Endometrial microvascular endothelial cells (primary cell): ENCODE results near the gene CYREN. TPM values are rescaled to one million over a fixed set of nuclear protein-coding genes. Genes with fewer than 3 reads are reported as not detected.

ENCODE experiments used
- in situ Hi-C: cut with HindIII; loops from 2 replicates; pipeline ENCODE4 v1.10.0; 2017; ENCODE audit warnings: low sequenced_read_pairs, low pct_unique_long_range_greater_than_20kb; ENCODE audit errors: inconsistent ontology term
- total RNA-seq: library from RNA; depleted of rRNA; stranded (reverse); fragments of >200 nt; gene quantifications from one replicate; pipeline ENCODE4 v1.2.3, GENCODE V29; 2015; ENCODE audit errors: inconsistent ontology term

The CYREN gene
- total RNA-seq, 1 donor from 2014 or later, result 22.7 TPM

DNA sequence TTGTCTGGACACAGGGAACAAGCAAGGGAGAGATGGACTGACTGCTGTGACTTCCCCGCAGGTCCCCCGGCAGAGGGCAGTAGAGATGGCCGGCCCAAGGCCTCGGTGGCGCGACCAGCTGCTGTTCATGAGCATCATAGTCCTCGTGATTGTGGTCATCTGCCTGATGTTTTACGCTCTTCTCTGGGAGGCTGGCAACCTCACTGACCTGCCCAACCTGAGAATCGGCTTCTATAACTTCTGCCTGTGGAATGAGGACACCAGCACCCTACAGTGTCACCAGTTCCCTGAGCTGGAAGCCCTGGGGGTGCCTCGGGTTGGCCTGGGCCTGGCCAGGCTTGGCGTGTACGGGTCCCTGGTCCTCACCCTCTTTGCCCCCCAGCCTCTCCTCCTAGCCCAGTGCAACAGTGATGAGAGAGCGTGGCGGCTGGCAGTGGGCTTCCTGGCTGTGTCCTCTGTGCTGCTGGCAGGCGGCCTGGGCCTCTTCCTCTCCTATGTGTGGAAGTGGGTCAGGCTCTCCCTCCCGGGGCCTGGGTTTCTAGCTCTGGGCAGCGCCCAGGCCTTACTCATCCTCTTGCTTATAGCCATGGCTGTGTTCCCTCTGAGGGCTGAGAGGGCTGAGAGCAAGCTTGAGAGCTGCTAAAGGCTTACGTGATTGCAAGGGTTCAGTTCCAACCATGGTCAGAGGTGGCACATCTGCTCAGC, 6.0 kb downstream of the CYREN start:
- in situ Hi-C loops, result loop anchor here (25.0 kb wide), 1 partner anchor 177 kb away; the partner anchor contains the start of gene AGBL3

- in situ Hi-C loops, result loop anchor here (25.0 kb wide), 1 partner anchor 175 kb away; the partner anchor contains the start of gene AGBL3
Measured at GRCh38 chr7:135162382-135163001, 8.0 kb downstream of the CYREN start.

GRCh38 chr7:135161669-135162068, 8.8 kb downstream of the CYREN start:
- in situ Hi-C loops, result loop anchor here (25.0 kb wide), 1 partner anchor 174 kb away; the partner anchor contains the start of gene AGBL3

DNA sequence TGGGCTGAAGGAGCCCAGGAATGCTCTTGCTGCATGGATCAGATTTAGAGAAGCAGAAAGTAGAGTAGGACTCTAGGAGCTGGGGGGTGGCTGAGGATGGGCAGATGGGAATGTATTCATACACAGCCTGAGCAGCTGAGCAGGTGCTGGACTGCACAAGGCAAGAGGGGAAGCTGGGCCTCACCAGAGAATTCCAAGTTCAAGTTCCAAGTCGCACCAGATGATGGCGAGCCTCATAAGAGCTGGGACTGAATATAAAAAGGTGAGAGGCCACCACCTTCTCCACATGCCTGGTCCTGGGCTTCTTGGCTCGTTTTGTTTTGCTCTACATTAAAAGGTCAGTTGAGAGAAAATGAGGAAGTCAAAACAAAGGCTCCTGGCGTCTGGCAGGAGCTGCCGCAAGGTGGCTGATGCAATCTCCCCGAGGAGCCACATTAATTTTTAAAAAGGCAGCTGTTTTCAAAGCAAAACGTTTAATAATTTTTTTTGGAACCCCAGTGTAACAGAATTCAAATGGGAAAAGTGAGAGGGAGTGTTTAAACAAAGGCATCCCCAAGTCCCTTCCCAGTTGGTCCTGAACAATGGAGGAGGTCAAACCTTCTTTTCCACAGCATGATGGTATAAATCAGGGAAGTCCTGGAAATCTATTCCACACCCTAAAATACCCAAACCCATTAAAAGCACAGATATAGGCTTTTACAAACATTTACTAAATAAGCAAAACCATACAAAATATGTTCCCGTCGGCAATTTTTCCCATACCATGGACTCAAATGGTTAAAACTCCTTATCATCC, 9.5 kb downstream of the CYREN start:
- in situ Hi-C loops, result loop anchor here (25.0 kb wide), 1 partner anchor 174 kb away; the partner anchor contains the start of gene AGBL3

- in situ Hi-C loops, result loop anchor here (25.0 kb wide), 1 partner anchor 173 kb away; the partner anchor contains the start of gene AGBL3
Measured at GRCh38 chr7:135160098-135160857, 10.2 kb downstream of the CYREN start.

GRCh38 chr7:135159359-135160085, 11.0 kb downstream of the CYREN start:
- in situ Hi-C loops, result loop anchor here (25.0 kb wide), 1 partner anchor 172 kb away; the partner anchor contains the start of gene AGBL3

DNA sequence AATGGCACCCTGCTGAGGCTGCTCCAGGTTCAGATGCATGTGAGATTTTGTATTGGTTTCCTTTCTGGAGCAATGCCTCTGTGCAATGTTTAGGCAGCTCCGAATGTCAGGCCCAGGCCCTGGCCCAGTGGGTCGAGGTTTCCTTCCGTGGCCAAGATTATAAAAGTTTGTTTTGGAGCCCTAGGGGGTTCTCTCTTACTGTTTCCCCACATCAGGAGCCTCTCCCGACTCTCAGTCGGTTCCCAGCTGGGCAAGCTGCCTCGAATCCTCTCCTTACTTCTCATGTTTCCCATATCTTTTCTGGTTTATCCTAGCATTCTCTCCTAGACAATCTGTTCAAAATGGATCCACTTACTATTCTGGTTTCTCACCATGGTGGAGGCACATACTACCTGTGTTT, 11.6 kb downstream of the CYREN start:
- in situ Hi-C loops, result loop anchor here (25.0 kb wide), 1 partner anchor 172 kb away; the partner anchor contains the start of gene AGBL3

DNA sequence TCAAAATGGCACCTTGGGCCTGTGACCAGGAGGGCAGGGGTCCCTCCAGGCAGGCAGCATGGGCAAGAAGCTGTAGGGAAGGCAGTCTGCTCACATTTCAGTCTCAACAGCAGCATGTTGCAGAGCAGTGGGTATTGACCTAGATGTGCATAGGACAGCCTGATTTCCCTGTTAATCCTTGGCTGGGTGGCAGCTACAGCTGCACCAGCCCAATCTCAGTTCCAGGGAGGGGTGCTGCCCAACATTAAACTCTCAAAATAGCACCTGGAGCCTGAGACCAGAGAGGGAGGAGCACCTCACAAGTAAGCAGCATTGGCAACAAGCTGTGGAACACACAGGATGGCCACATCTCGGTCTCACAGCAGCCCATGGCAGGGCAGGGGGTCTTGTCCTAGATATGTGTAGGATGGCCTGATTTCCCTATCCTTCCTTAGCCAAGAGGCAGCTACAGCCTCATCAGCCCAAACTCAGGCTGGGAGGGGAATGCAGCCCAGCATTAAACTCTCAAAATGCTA, 12.3 kb downstream of the CYREN start:
- in situ Hi-C loops, result loop anchor here (25.0 kb wide), 1 partner anchor 171 kb away; the partner anchor contains the start of gene AGBL3

DNA sequence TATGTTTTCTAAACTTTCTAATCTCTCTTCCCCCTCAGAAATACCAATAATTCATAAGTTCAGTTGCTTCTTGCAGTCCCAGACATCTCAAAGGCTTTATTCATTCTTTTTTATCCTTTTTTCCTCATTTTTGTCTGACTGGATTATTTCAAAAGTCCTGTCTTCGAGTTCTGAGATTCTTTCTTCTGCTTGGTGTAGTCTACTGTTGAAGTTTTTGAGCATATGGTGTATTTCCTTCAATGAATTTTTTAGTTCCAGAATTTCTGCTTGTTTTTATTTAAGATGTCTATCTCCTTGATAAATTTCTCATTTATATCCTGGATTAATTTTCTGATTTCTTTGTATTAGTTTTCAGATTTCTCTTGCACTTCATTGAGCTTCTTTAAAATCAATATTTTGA, 14.2 kb downstream of the CYREN start:
- in situ Hi-C loops, result loop anchor here (25.0 kb wide), 1 partner anchor 169 kb away; the partner anchor contains the start of gene AGBL3

GRCh38 chr7:135154734-135155133, 15.8 kb downstream of the CYREN start:
- in situ Hi-C loops, result loop anchor here (25.0 kb wide), 1 partner anchor 167 kb away; the partner anchor contains the start of gene AGBL3

DNA sequence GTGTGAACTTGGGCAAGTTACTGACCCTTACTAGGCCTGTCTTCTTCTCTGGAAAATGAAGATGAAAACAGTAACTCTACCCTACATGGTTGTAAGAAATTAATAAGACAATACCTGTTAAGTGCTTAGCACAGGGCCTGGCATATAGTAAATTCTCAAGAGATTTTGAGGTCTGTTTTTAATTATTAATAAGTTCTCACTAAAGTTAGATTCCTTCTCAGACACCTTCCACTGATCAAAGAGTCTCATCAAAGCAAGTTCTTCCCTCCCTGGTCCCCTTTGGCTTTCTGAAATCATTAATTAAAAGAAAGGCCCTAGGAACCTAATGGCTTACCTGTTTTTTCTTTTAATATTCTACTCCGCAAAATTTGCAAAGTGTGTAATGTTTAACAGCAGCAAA, 18.1 kb downstream of the CYREN start:
- in situ Hi-C loops, result loop anchor here (25.0 kb wide), 1 partner anchor 165 kb away; the partner anchor contains the start of gene AGBL3

- in situ Hi-C loops, result loop anchor here (25.0 kb wide), 1 partner anchor 164 kb away; the partner anchor contains the start of gene AGBL3
Measured at GRCh38 chr7:135151533-135151932, 19.0 kb downstream of the CYREN start.

GRCh38 chr7:135151132-135151531, 19.4 kb downstream of the CYREN start:
- in situ Hi-C loops, result loop anchor here (25.0 kb wide), 1 partner anchor 164 kb away; the partner anchor contains the start of gene AGBL3

DNA sequence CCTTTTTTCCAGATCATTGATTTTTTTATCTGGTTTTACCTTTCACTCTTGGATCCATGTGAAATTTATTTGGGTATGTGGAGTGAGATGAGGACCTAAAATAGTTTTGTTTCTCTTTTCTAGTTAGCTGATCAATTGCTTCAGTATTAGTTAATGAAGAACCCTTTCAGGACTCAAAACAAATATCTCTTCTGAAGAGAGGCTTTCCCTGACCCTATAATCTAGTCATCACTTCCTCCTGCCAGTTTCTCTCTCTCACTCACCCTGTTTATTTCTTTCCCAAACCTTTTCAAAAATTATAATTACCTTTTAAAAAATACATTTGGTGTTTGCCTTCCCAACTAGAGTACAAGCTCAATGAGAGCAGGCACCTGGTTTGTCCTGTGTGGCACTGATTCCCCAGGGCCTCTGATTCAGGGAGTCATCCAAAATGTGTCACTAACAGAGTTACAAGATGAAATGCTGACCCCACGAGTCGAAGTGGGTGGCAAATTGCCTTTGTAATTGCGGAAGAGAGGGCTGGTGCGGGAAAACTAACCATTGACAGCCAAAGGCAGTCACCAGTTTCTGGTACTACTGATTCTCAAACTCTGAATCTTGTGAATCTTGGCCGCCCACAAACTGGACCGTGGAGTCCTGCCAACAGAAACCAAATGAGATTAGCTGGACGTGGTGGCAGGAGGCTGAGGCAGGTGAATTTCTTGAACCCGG, 20.3 kb downstream of the CYREN start:
- in situ Hi-C loops, result loop anchor here (25.0 kb wide), 1 partner anchor 163 kb away; the partner anchor contains the start of gene AGBL3

DNA sequence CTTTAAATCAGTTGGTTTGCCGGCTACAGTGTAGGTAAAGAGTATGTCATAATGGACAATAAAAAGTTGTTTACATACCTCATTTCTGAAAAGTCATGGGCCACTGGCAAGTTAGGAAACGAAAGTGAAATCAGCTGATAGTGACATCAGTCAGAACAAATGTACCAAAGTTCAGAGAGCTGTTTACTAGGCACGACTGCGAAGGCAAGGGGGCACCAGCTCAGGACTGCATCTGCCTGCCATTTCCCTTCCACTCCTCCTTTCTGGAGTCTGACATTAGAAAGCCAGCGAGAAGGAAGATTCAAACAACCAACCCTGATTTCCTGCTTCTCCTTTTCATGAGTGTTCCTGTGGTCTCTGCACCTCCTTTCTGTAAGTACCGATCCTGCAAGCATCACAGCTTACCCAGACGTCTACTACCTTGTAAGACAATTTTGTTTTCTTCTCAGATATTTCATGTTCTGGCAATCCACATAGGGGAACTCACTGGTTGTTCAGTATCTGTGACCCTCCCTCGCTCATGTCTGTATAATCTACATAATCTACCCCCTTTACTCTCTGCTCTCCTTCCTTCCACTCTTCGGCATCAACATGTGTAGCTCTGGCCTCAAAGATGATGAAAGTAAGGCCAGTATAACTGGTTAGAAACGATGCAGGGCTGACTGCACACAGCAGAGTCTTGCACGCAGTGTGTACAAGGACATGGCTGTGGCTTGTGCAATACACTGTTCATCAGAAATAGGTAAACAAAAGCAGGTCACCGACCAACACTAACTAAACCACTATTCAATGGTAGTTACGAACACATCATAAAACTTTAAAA, 22.4 kb downstream of the CYREN start, which contains the start of gene TMEM140:
Gene TMEM140 (plus strand): TSS at position 174 of the 823 bp plus-strand sequence. CDS start 16,370 bp downstream, outside the sequence.
- in situ Hi-C loops, result no loop called here
